HEK293 (cell line): ENCODE results near the gene CLDN3.

Experiments used
- CTCF ChIP-seq: fragments of 450-650 bp; formaldehyde crosslinking; IDR thresholded peaks from 2 replicates; pipeline ENCODE4 v1.5.1; 2016; ENCODE audit warnings: missing biosample characterization, missing genetic modification characterization
- ZBTB44 ChIP-seq: fragments of 450-650 bp; IDR thresholded peaks from 2 replicates; pipeline ENCODE4 v1.5.1; 2018; ENCODE audit warnings: missing biosample characterization, mild to moderate bottlenecking, missing genetic modification characterization
- ZFP3 ChIP-seq: fragments of 450-650 bp; formaldehyde crosslinking; IDR thresholded peaks from 2 replicates; pipeline ENCODE4 v1.5.1; 2016; ENCODE audit warnings: low read depth, missing biosample characterization, missing genetic modification characterization
- ZNF16 ChIP-seq: fragments of 450-650 bp; formaldehyde crosslinking; IDR thresholded peaks from 2 replicates; pipeline ENCODE4 v1.5.1; 2016; ENCODE audit warnings: low read depth, missing biosample characterization, missing genetic modification characterization
- ZNF221 ChIP-seq: fragments of 450-650 bp; formaldehyde crosslinking; IDR thresholded peaks from 2 replicates; pipeline ENCODE4 v1.5.1; 2017; ENCODE audit warnings: missing biosample characterization, missing genetic modification characterization, borderline replicate concordance
- ZNF423 ChIP-seq: fragments of 450-650 bp; formaldehyde crosslinking; IDR thresholded peaks from 2 replicates; pipeline ENCODE4 v1.5.1; 2016; ENCODE audit warnings: missing biosample characterization, missing genetic modification characterization
- ZNF449 ChIP-seq: fragments of 450-650 bp; formaldehyde crosslinking; IDR thresholded peaks from 2 replicates; pipeline ENCODE4 v1.5.1; 2017; ENCODE audit warnings: missing biosample characterization, mild to moderate bottlenecking, missing genetic modification characterization, moderate library complexity
- ZNF561 ChIP-seq: fragments of 450-650 bp; IDR thresholded peaks from 2 replicates; pipeline ENCODE4 v1.5.1; 2018; ENCODE audit warnings: missing biosample characterization, missing genetic modification characterization, borderline replicate concordance
- ZNF768 ChIP-seq: fragments of 450-650 bp; formaldehyde crosslinking; IDR thresholded peaks from 2 replicates; pipeline ENCODE4 v1.5.1; 2018; ENCODE audit warnings: missing biosample characterization, mild to moderate bottlenecking, missing genetic modification characterization

GRCh38 chr7:73810998-73811360, 40.9 kb upstream of the CLDN3 start:
- TF ChIP-seq CTCF (no peak), ZBTB44 (no peak), ZNF16 (no peak), ZNF449 (no peak), ZNF221 (tag by site-specific recombination) (no peak), ZNF423 (tag by site-specific recombination) (no peak), ZNF768 (no peak), ZNF561 (tag by site-specific recombination) (no peak), ZFP3 (tag by site-specific recombination) (no peak)
